Measurements from ENCODE around the gene RGCC.

RGCC gene

GRCh38 chr13:41509971-41510370, 52.6 kb downstream of the RGCC start:
- CTCF ChIA-PET: interaction anchor here (0.7 kb wide), 1 partner anchor 19 kb away, joined by 3 read pairs; no protein-coding TSS in a partner anchor

GRCh38 chr13:41511827-41512226, 54.5 kb downstream of the RGCC start:
- H3K4me1 ChIP-seq (ENCODE audit: control insufficient read depth, insufficient read depth, low read length): no peaks in the 10 kb centered on the region
- H3K9me3 ChIP-seq (ENCODE audit: control insufficient read depth, insufficient read depth, low read depth, low read length): no peaks in the 10 kb centered on the region
- TF ChIP-seq OSR2 (tag by site-specific recombination; IDR thresholded peaks at IDR 0.05) (no peak), GLIS2 (tag by site-specific recombination; IDR thresholded peaks at IDR 0.05) (no peak), ZNF76 (tag by site-specific recombination; IDR thresholded peaks at IDR 0.05; ENCODE audit: borderline replicate concordance, low read depth) (no peak), ELK4 (IDR thresholded peaks at IDR 0.05; ENCODE audit: borderline replicate concordance, low read depth, low read length) (no peak), ZNF292 (tag by site-specific recombination; IDR thresholded peaks at IDR 0.05; ENCODE audit: borderline replicate concordance, low read depth) (no peak), ZNF692 (tag by site-specific recombination; IDR thresholded peaks at IDR 0.05) (no peak), REPIN1 (tag by site-specific recombination; IDR thresholded peaks at IDR 0.05; ENCODE audit: low read depth) (no peak), ZNF24 (tag by site-specific recombination; IDR thresholded peaks at IDR 0.05) (no peak), ZNF624 (tag by site-specific recombination; IDR thresholded peaks at IDR 0.05) (no peak)
- no peak overlapping the region for H3K27ac ChIP-seq (ENCODE audit: extremely low read depth, low read depth, low read length)
- CTCF ChIA-PET: no interaction called here
- H3K36me3 ChIP-seq (ENCODE audit: control insufficient read depth in 2 of 2, insufficient read depth in 1 of 2, low read length in 2 of 2): no peaks in the 10 kb centered on the region
- POLR2A ChIA-PET: no interaction called here
- H3K4me3 ChIP-seq (ENCODE audit: low read depth, low read length): no peak overlapping the region

More at GRCh38 chr13:41509971-41510370, 52.6 kb downstream of the RGCC start:
- Histone ChIP-seq H3K4me3 (ENCODE audit: low read depth, low read length) (no peak overlapping the region), H3K4me1 (ENCODE audit: control insufficient read depth, insufficient read depth, low read length) (no peaks in the 10 kb centered on the region), H3K36me3 (ENCODE audit: control insufficient read depth in 2 of 2, insufficient read depth in 1 of 2, low read length in 2 of 2) (no peaks in the 10 kb centered on the region), H3K27ac (ENCODE audit: extremely low read depth, low read depth, low read length) (no peak overlapping the region), H3K9me3 (ENCODE audit: control insufficient read depth, insufficient read depth, low read depth, low read length) (no peaks in the 10 kb centered on the region)
- no peak for TF ChIP-seq ZNF692 (tag by site-specific recombination; IDR thresholded peaks at IDR 0.05)
- no peak for TF ChIP-seq ZSCAN16 (tag by site-specific recombination; IDR thresholded peaks at IDR 0.05)
- TF ChIP-seq TRIM28 (IDR thresholded peaks at IDR 0.05; ENCODE audit: borderline replicate concordance, low read length): no peak
- TF ChIP-seq ZNF138 (tag by site-specific recombination; IDR thresholded peaks at IDR 0.05; ENCODE audit: borderline replicate concordance): no peak
- TF ChIP-seq ZNF19 (tag by site-specific recombination; IDR thresholded peaks at IDR 0.05; ENCODE audit: low read depth): no peak
- TF ChIP-seq ZNF354C (tag by site-specific recombination; IDR thresholded peaks at IDR 0.05; ENCODE audit: borderline replicate concordance, low read depth): no peak
- no peak for TF ChIP-seq ZNF707 (tag by site-specific recombination; IDR thresholded peaks at IDR 0.05)
- no peak for TF ChIP-seq ZNF624 (tag by site-specific recombination; IDR thresholded peaks at IDR 0.05)
- TF ChIP-seq HIC1 (tag by site-specific recombination; IDR thresholded peaks at IDR 0.05): no peak
- no peak for TF ChIP-seq ZNF76 (tag by site-specific recombination; IDR thresholded peaks at IDR 0.05; ENCODE audit: borderline replicate concordance, low read depth)
- no peak for TF ChIP-seq ZNF404 (tag by site-specific recombination; IDR thresholded peaks at IDR 0.05)
- TF ChIP-seq REPIN1 (tag by site-specific recombination; IDR thresholded peaks at IDR 0.05; ENCODE audit: low read depth): no peak
- no peak for TF ChIP-seq ZNF311 (tag by site-specific recombination; IDR thresholded peaks at IDR 0.05; ENCODE audit: borderline replicate concordance)
- TF ChIP-seq ZNF302 (tag by site-specific recombination; IDR thresholded peaks at IDR 0.05; ENCODE audit: low read depth): no peak
- TF ChIP-seq ZNF114 (tag by site-specific recombination; IDR thresholded peaks at IDR 0.05): no peak
- no peak for TF ChIP-seq ZNF830 (tag by site-specific recombination; IDR thresholded peaks at IDR 0.05; ENCODE audit: low read depth)
- POLR2A ChIA-PET: interaction anchor here (1.1 kb wide), 1 partner anchor 51 kb away, joined by 3 read pairs; no protein-coding TSS in a partner anchor

Data from HEK293 (cell line).